ENCODE measurements around the gene ACHE. TPM values are rescaled to one million over a fixed set of nuclear protein-coding genes. Genes with fewer than 3 reads are reported as not detected.

ACHE gene
- total and polyA plus RNA-seq, 2 of the 13 experiments (the other 11 are each of a cell fraction or from before 2014, with no cell fraction given): 0.18 to 0.40 TPM

DNA sequence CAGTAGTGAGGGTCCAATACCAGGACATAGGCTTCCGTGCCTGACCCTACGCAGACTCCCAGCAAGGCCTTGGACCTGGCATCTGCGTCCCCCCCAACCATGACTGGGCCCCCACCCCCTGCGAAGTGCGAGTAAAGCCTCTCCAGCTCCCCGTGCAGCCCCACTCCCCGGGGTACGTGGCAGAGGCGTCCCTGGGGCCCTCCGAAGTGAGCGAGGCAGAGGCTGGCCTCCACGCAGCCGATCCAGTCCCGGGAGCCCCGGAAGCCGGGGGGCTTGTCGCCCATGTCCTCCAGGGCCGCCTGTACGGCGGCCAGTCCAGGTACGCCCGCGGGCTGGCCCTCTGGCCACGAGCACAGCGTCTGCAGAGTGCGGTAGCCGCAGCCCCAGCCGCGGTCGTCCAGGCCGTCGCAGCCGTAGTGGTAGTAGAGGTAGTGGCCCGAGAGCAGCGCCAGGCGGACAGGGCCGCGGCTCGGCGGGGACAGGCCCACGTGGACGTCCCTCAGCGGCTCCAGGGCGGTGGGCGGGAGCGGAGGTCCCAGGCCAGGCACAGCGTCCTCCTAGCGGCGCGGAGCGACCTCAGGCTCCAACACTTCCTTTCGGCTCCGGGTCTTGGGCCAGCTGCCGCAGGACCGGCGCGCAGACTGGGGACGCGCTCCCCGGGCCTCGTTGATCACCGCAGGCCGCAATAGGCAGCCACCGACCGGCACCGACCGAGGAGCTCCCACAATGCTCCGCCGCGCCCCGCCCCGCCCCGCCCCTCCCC, 6.5 kb downstream of the ACHE start, which contains the start of gene UFSP1 (continued):
- TF ChIP-seq, protein P1, sequence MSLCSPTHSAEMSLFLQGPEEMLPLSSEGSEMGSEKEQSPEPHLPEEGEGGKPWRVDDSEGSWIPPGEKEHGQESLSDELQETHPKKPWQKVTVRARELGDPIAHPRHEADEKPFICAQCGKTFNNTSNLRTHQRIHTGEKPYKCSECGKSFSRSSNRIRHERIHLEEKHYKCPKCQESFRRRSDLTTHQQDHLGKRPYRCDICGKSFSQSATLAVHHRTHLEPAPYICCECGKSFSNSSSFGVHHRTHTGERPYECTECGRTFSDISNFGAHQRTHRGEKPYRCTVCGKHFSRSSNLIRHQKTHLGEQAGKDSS (CRISPR knock-in tag; IDR thresholded peaks at IDR 0.05; ENCODE audit: borderline replicate concordance, low read depth): 0 out of 2 replicates have a peak, but pooled peaks have one; percentile 24
- TF ChIP-seq ARNTL (CRISPR knock-in tag; IDR thresholded peaks at IDR 0.05) (no peak), NFYB (CRISPR knock-in tag; IDR thresholded peaks at IDR 0.05) (no peak), PITX1 (CRISPR knock-in tag; IDR thresholded peaks at IDR 0.05) (peak; percentile 17; the same call in 1 of the 2 replicates), ZNF746 (CRISPR knock-in tag; IDR thresholded peaks at IDR 0.05) (peak; percentile 48; the same call in 1 of the 2 replicates), ZNF790 (CRISPR knock-in tag; IDR thresholded peaks at IDR 0.05; ENCODE audit: borderline replicate concordance) (peak; percentile 27; the same call in 1 of the 2 replicates), SMAD9 (CRISPR knock-in tag; IDR thresholded peaks at IDR 0.05) (0 out of 2 replicates have a peak, but pooled peaks have one; percentile 82), STAG1 (CRISPR knock-in tag; IDR thresholded peaks at IDR 0.05) (peak; percentile 19; the same call in 1 of the 2 replicates), ZNF670 (CRISPR knock-in tag; IDR thresholded peaks at IDR 0.05; ENCODE audit: borderline replicate concordance) (peak; percentile 84), SOX6 (IDR thresholded peaks at IDR 0.05) (no peak), SOX6 (CRISPR knock-in tag; IDR thresholded peaks at IDR 0.05) (peak; percentile 53; the same call in 1 of the 2 replicates), NFKB2 (CRISPR knock-in tag; IDR thresholded peaks at IDR 0.05; ENCODE audit: borderline replicate concordance) (peak; percentile 6; the same call in 1 of the 2 replicates), ZBTB38 (CRISPR knock-in tag; IDR thresholded peaks at IDR 0.05) (peak; percentile 81; the same call in 1 of the 2 replicates), IRF2 (CRISPR knock-in tag; IDR thresholded peaks at IDR 0.05) (peak; percentile 8; the same call in 1 of the 2 replicates), PHF20 (CRISPR knock-in tag; IDR thresholded peaks at IDR 0.05) (peak; percentile 80), SYNCRIP (IDR thresholded peaks at IDR 0.05; ENCODE audit: insufficient read depth, low read depth, low read length) (no peak), ZNF607 (CRISPR knock-in tag; IDR thresholded peaks at IDR 0.05; ENCODE audit: borderline replicate concordance) (peak; percentile 66; the same call in 1 of the 2 replicates)
- TF ChIP-seq, protein P2, sequence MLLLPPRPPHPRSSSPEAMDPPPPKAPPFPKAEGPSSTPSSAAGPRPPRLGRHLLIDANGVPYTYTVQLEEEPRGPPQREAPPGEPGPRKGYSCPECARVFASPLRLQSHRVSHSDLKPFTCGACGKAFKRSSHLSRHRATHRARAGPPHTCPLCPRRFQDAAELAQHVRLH (CRISPR knock-in tag; IDR thresholded peaks at IDR 0.05; ENCODE audit: borderline replicate concordance, low read depth): peak; percentile 84
- TF ChIP-seq, protein P3, sequence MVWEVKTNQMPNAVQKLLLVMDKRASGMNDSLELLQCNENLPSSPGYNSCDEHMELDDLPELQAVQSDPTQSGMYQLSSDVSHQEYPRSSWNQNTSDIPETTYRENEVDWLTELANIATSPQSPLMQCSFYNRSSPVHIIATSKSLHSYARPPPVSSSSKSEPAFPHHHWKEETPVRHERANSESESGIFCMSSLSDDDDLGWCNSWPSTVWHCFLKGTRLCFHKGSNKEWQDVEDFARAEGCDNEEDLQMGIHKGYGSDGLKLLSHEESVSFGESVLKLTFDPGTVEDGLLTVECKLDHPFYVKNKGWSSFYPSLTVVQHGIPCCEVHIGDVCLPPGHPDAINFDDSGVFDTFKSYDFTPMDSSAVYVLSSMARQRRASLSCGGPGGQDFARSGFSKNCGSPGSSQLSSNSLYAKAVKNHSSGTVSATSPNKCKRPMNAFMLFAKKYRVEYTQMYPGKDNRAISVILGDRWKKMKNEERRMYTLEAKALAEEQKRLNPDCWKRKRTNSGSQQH (CRISPR knock-in tag; IDR thresholded peaks at IDR 0.05; ENCODE audit: low read depth): no peak
- TF ChIP-seq, protein P4, sequence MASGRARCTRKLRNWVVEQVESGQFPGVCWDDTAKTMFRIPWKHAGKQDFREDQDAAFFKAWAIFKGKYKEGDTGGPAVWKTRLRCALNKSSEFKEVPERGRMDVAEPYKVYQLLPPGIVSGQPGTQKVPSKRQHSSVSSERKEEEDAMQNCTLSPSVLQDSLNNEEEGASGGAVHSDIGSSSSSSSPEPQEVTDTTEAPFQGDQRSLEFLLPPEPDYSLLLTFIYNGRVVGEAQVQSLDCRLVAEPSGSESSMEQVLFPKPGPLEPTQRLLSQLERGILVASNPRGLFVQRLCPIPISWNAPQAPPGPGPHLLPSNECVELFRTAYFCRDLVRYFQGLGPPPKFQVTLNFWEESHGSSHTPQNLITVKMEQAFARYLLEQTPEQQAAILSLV (CRISPR knock-in tag; IDR thresholded peaks at IDR 0.05; ENCODE audit: borderline replicate concordance): peak; percentile 92
- TF ChIP-seq, protein P5, sequence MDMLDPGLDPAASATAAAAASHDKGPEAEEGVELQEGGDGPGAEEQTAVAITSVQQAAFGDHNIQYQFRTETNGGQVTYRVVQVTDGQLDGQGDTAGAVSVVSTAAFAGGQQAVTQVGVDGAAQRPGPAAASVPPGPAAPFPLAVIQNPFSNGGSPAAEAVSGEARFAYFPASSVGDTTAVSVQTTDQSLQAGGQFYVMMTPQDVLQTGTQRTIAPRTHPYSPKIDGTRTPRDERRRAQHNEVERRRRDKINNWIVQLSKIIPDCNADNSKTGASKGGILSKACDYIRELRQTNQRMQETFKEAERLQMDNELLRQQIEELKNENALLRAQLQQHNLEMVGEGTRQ (IDR thresholded peaks at IDR 0.05; ENCODE audit: low read depth, low read length): no peak
- TF ChIP-seq, protein P5 (CRISPR knock-in tag; IDR thresholded peaks at IDR 0.05; ENCODE audit: borderline replicate concordance): 0 out of 2 replicates have a peak, but pooled peaks have one; percentile 10
- TF ChIP-seq, protein P6, sequence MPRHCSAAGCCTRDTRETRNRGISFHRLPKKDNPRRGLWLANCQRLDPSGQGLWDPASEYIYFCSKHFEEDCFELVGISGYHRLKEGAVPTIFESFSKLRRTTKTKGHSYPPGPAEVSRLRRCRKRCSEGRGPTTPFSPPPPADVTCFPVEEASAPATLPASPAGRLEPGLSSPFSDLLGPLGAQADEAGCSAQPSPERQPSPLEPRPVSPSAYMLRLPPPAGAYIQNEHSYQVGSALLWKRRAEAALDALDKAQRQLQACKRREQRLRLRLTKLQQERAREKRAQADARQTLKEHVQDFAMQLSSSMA (CRISPR knock-in tag; IDR thresholded peaks at IDR 0.05): peak; percentile 89; the same call in 1 of the 2 replicates

Measured in HepG2 (cell line).